Stimulated activated CD8-positive, alpha-beta memory T cell treated with anti-CD3 and anti-CD28 coated beads, Interleukin-15, amount 100 ng/mL, for 48 hours (primary cell): ENCODE measurements around the gene LCN1.

Source experiments
- DNase-seq, 2 donors: peaks; one replicate each; pipeline ENCODE4 v3.0.0-alpha.2; 2020; ENCODE audit warnings: low read depth in 2 of 2

The LCN1 gene

DNA sequence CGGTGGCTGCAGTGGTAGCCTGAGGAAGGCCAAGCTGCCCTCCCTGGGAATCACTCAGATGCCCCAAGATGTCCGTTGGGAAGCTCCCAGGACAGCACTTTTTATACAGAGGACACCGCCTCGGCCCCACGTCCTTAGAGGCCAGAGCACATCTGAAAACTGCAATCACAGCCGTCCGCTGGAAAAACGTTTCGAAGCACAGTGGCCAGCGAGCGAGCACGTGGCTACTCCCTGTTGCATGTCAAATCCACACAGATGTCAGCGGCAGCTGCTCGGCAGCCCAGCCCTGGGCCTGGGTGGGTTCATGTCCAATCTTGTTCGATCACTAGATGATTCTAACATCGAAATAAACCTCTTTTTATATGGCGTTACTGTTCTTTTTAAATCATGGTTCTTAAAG lies 32.7 kb upstream of the LCN1 start:
- no peak for DNase-seq

DNA sequence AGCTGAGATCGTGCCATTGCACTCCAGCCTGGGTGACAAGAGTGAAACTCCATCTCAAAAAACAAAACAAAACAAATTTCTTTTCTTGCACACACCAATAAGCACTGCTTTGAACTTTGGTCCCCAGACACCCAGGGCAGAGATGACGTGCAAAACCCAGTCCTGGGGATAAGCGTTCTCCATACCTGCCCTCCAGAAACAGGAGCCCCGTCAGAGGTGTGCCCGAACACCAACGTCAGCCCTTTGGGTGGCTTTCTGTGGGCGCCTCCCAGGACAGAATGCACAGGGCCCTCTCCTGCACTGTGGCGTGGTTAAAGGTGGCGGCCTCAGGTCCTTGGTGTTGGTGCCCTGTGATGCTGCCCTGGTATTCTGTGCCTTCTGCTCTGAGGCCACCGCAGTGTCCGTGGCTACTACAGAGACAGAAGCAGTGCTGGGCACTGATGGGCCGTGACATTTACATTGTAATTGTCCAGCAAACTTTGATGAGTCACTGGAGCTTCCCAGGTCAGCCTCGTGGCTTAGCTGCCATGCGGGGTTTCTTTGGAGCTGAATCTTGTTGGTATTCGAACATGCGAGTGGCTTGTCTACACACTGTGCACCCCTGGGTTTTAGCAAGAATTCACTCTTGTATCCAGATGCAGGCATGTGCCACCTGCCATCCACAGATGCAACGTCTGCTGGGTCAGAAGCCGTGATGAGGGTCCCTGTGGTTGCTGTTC lies 31.9 kb upstream of the LCN1 start:
- no peak for DNase-seq

DNA sequence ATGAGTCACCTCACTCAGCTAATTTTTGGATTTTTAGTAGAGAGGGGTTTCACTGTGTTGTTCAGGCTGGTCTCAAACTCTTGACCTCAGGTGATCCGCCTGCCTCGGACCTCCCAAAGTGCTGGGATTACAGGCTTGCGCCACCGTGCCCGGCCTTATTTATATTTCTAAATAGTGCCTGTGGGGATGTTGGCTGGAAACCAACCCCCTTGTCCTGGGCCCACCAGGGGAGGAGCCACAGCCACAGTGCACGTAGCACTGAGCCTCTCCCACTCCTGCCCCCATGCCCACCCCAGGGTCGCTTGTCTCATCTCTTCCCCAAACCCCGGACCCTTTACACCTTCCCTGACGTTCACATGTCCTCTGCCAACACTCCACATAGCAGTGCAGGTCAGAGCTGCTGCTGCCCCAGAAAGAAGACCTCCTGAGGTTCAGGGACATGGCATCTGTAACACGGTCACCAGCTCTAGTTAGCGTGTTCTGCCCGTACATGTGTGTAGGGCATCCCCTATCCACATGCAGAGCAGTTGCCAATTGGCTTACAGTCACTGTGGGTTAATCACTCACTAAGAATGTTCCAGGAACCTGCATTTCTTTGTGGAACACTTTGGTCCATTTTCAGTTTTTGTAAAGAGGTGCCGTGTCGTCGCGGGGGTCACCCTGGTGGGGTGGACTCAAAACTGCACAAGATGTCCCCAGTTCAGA lies 30.9 kb upstream of the LCN1 start:
- no peak for DNase-seq

DNA sequence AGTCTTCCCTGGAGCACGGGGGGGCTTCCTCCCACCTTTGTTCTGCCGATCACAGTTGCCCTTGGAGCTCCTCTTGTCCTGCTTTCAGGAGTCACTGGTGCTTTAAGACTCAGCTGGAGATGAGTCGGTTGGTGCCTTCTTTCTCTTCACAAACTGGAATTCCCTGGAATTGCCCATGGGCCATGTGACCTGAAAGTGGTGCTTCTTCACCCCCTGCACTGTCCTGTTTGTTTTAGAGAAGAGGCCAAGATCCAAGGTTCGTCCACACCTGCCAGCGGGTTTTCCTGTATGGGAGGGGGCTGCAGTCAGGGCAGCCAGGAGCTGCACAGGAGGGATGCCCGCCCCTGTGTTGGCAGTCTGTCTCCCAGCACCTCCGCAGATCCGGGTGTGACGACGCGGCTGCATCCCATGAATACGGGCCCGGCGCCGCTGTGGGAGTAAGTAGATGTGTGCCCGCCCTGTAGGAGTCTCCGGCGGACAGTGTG lies 30.2 kb upstream of the LCN1 start:
- no peak for DNase-seq

DNA sequence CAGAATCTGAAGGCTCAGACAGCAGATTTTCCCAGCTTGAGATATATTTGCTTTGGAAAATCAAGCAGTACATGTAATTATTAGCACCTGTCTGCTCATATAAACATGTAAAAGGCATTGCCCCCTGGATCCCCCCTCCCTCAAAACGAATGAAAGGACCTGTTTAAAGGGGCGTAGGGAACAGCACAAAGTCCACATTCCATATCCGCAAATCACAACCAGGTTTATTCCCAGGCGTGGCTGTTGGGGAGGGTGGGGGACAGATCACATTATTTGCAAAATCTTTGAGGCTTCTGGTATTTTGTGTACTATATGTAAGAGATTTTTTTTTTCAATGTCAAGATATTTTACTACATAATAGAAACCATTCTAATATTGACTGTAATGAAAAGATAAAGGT lies 29.5 kb upstream of the LCN1 start:
- DNase-seq = no peak

DNA sequence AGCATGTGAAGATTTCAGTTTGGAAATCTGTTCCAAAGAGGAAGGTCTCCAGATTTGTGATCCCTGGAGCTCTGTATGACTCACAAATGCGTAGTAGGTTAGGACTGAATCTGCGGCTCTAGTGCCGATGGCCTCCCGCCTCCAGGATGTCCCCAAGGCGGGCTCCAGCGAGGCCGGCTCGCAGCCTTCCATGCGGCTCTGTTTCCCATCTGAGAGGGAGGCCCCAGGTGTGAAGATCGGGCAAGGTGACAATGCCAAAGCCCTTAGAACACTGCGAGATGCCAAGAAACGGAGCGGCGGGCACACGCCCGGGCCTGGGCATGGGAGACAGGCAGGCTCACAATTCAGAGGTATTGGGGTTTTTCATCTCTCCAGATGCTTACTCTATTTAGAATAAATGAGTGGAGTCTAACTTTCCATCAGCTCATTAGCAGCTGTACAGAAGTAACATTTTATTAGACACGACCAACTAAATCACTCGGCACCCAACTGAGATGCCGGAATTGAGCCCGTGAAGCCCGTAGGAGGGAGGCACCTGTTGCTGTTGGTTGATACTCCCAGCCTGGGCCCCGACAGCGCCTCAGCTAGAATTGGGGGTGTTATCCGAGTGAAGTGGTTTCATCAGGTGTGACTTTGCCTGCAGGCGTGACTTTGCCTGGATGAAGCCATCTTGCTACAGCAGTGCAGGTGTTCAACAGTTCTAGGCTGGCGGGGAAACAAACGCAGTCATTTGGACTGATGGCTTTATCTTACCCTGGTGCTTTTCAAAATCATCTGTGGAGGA lies 28.2 kb upstream of the LCN1 start:
- DNase-seq = no peak

DNA sequence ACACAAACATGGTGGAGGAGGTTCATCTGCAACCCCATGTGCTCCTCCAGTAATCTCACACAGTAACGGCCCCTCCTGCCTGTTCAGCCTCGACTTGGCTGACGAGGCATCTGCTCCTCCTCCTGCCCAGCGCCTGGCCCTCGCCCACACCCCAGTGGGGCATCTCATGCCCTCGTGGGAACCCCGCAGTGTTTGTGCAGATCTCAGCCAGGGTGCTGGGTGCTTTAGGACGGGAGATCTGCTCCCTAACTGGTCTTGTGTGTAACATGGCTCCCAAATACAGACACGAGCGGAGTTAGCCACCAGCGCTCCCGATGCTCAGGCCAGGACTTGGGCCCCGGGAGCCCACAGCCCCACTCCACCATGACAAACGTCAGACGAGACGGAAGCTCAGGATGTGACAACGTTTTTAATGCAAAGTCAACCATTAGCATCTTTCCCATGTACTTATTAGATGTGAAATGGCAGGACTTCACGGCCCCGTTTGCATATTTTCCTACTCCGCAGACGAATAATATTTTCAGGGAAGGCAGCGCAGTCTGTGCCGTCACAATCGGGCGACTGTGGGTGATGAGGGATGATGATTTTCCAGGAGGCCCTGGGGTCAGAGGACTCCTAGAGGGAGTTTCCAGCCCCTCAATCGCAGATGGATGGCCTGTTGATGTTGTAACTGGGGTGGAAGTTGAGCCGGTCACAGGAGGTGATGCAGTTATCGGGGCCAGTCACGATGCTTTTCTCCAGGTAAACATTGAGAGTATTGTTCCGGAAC lies 26.3 kb upstream of the LCN1 start:
- DNase-seq = no peak

DNA sequence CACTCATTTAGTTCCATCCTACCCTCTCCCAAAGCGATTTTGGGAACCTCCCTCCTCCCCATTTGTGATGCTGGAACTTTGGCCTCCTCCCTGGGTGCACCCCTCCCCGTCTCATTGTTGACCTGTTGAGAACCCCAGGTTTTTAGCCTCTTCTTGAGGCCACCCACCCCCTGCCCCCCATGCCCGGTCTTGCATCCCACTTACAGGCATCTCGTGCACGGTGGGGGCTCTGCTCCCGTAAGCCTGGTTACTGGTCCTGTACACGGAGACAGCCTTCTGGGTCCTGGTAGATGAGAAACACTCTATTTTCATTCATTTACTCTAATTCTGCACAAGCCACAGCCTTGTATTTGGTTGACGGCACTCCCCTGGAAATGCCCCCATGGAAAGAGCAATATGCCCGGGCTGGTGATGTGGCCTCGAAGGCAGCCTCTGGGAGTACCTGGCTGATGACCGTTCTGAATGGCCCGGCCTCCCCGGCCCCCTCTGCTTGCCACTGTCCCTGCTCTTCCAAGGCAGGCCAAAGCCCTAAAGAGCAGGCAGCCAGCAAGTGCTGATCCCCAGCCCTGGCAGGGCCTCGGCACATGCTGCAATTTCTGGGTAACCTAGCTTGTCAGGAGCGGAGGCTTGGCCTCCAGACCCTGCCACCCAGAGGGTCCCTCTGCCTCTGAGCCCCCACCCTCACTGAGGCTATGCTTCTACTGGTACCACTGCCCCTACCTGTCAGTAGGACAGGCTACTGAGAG lies 22.7 kb upstream of the LCN1 start:
- DNase-seq = no peak

DNA sequence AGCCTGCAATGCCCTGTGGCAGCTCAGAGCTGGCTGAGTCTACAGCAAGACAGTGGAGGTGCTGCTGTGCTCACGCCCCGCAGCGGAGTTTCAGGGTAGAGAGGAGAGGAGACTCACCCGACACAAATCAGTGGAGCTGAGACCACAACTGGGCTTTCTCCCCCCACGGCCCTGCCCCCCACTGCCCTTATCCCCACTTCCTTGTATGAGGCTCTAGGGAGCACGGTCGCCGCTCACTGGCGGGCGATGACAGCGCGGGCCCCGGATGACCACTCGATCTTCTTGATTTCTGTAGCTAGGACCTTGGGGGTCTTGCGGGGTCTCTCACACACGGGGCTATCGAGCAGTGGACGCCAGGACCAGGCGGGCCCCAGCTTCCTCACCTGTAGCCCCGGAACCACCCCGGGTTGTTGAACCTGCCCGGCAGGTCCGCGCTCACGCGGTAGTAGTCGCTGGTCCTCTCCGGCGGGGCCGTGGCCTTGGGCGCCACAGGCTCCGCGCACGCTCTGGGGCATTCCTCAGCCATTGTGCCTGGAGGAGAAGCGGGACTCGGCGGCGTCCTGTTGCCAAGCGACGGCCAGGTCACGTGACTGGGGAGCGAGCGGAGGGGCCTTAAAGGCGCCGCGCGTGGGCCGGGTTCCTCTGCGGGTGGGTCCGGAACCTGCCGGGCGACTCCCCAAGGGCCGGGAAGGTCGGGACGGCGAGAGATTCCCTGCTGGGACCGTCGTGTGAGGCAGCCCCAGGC lies 21.7 kb upstream of the LCN1 start:
- DNase-seq = peak; percentile 74 to 82

DNA sequence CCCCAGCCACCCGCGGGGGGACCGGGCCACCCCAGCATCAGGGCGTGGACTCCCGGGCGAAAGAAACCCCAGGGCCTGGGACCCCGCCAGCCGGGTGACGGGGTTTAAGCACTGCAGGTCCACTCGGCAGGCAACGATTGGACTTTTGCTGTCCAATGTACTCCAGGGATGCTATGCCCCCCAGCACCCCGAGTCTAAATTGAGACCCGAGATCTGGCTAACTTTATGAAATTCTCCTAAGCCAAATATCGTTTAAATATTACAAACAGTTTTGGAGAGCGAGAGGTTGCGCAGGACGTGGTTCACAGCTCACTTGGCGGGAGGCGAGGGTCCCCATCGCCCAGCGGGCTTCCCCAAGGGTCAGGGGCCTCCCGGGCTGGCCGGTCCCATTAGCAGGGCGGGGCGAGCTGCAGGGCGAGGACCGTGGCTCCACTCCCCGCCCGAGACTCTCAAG lies 21.1 kb upstream of the LCN1 start:
- DNase-seq = no peak

DNA sequence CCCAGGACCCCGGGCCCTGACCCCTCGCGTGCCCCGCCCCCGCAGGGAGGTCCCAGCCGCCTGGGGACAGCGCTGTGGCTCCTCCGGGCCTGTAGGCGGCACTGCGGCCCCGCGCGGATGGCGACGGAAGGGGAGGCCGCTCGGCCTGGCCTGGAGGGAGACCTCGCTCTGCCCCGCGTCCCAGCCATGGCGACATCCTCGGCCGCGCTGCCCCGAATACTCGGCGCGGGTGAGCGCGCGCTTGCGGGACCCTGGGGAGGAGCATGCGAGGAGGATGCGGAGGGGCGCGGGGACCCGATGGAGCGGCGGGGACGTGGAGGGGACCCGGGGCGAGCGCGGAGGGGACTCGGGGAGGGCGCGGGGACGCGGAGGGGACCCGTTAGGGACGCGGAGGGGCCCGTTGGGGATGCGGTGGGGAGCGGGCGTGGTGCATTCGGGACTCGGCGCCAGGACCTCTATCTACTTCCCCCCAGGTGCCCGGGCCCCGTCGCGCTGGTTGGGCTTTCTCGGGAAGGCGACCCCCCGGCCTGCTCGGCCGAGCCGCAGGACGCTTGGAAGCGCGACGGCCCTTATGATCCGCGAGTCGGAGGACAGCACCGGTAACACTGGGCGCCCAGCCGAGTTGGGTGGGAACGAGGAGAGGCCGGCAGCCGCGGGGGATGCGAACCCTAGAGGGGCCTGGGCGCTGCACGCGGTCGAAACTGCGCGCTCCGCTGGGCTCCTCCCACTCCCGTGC lies 20.5 kb upstream of the LCN1 start, which contains the start of gene MRPS2:
Gene MRPS2, plus strand, starts transcription at position 158 of the 736 bp plus-strand sequence. Its CDS starts 29 bp downstream, at position 187.
- peak; percentile 81 to 82 for DNase-seq

DNA sequence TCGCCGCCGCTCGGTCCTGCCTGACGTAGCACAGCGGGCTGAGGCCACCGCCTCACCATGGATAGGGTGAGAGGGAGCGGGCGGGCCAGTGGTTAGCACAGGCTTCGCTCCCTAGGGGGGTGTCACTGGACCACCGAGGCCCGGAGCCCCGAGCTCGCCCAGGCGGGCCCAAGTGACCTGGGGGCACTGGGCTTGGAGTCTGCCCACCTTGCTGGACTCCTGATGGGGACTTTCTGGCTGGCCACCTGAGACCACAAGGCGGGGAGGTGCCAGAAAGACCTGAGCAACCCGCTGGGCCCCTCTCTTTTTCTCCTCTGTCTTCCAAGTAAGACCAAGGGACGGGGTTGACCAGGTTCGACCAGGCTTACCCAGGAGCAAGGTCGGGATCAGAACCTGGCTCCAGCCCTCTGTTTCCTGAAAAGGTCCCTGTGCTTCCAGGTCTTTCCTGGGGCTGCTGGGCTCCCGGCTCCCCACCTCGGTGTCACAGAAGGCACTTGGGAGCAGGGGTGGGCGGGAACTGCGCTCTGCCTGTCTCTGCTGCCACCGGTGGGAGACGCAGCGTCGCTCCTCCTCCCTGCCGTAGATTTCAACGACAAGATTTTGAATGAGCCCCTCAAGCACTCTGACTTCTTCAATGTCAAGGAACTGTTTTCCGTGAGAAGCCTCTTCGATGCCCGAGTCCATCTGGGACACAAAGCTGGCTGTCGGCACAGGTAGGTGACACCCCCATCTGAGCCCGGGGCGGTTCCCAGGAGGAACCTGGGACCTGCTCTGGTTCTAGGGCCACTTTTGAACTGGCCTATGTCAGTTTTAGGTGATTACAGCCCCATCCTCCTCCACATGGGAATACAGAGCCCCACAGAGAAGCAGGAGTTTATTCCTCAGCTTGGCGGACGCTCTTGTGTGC lies 19.7 kb upstream of the LCN1 start:
- no peak for DNase-seq

DNA sequence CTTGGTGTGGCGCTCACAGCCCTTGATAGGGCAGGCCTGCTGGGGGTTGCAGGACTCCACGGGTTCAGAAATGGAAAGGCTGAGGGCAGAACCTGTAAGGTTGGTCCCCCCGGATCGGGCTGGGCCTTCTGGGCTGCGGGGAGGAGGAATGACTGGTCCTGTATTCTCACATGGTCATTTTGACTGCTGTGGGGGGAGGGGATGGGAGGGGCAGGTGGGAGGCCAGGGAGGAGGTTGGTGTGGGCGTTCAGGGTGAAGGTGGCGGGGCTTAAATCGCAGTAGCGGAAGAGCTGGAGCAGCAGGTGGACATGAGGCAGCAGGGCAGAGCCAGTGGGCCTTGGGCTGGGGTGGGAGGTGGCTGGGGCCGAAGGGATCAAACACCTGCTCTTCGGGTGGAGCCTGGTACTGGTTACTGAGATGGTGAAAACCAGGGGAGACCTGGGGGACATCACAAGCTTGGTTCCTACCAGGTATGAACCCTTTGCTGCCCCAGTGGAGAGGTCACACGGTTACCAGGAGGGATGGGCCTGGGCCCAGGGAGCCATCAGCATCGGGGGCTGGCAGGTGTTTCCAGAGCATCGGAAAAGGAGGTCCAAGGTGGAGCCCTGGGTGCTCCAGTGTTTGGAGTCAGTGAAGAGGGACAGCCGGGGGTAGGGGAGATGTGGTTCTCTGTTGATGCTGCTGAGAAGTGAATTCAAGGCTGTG lies 18.9 kb upstream of the LCN1 start:
- DNase-seq = no peak

DNA sequence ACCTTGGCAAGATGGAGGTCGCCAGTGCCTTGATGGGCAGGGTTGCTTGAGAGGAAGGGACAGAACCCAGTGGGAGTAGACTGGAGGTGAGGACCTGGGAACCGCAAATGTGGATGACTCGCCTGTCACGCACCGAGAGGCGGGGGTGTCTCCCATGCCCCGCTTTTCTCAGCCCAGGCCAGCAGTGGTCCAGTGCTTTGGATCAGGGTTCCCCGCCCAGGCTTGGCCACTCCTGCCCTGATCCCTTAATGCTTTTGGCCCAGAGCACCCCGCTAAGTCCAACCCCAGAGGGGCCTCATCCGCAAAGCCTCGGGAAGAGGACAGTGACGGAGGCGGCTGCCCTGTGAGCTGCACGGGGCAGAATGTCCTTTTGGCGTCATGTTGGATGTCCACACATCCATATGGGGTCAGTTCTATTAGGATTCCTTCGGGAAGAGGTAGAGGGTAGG lies 18.3 kb upstream of the LCN1 start:
- DNase-seq = no peak

DNA sequence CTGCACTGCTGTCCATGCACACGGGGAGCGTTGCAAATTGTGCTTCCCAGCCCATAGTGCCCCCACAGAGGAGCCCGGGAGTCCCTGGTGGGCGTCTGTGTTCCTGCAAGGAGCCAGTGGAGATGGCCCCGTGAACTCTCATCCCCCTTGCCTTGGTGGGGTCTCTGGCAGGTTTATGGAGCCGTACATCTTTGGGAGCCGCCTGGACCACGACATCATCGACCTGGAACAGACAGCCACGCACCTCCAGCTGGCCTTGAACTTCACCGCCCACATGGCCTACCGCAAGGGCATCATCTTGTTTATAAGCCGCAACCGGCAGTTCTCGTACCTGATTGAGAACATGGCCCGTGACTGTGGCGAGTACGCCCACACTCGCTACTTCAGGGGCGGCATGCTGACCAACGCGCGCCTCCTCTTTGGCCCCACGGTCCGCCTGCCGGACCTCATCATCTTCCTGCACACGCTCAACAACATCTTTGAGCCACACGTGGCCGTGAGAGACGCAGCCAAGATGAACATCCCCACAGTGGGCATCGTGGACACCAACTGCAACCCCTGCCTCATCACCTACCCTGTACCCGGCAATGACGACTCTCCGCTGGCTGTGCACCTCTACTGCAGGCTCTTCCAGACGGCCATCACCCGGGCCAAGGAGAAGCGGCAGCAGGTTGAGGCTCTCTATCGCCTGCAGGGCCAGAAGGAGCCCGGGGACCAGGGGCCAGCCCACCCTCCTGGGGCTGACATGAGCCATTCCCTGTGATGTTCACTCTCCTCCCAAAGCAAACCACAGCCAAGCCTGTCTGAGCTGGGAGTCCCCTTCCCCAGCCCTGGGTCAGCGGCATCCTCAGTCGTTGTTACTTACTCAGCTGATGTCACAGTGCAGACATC lies 17.6 kb upstream of the LCN1 start:
- DNase-seq = no peak
